ENCODE data around the gene CYP3A5.

Gene CYP3A5

GRCh38 chr7:99605527-99605926 is 74.3 kb downstream of the CYP3A5 start:
- DNase-seq: no peak

GRCh38 chr7:99601656-99602310 is 78.0 kb downstream of the CYP3A5 start:
- no peak for DNase-seq

GRCh38 chr7:99599836-99600235 is 80.0 kb downstream of the CYP3A5 start:
- DNase-seq: no peak
